Psoas muscle (tissue), 8 donors: ENCODE measurements around the gene ITGB5. TPM values are rescaled to one million over a fixed set of nuclear protein-coding genes. Genes with fewer than 3 reads are reported as not detected.

Source experiments
- ATAC-seq, 4 donors: fragments of 200-7000 bp; cut with Tn5 transposase; one replicate each; pipeline ENCODE4 v1.9.1; 2020; ENCODE audit warnings: moderate library complexity in 3 of 4, mild to moderate bottlenecking in 2 of 4
- DNase-seq, 2 donors: peaks; one replicate each; pipeline ENCODE4 v3.0.0-alpha.2; 2020
- H3K27ac ChIP-seq: fragments of 200-600 bp; one replicate; pipeline ENCODE4 v1.8.0; 2022
- H3K27me3 ChIP-seq, 3 donors: fragments of 200-600 bp in 1 of 3; one replicate each; pipeline versions ENCODE4 v1.6.1 to v1.8.0; 2013 to 2022; ENCODE audit warnings: low read length in 2 of 3, mild to moderate bottlenecking in 2 of 3, moderate library complexity in 1 of 3; ENCODE audit not compliant: insufficient read depth in 3 of 3
- H3K36me3 ChIP-seq, 2 donors: fragments of 200-600 bp in 1 of 2; one replicate each; pipeline versions ENCODE4 v1.6.1 to v1.8.0; 2013 to 2022; ENCODE audit warnings: low read depth in 1 of 2, mild to moderate bottlenecking in 1 of 2, moderate library complexity in 1 of 2; ENCODE audit not compliant: insufficient read depth in 1 of 2
- H3K4me1 ChIP-seq: fragments of 200-600 bp; one replicate; pipeline ENCODE4 v1.8.0; 2022
- H3K4me3 ChIP-seq: fragments of 200-600 bp; one replicate; pipeline ENCODE4 v1.8.0; 2022; ENCODE audit warnings: mild to moderate bottlenecking
- H3K9me3 ChIP-seq: fragments of 200-600 bp; one replicate; pipeline ENCODE4 v1.8.0; 2022
- CTCF ChIP-seq: fragments of 200-600 bp; IDR thresholded peaks from one replicate; pipeline ENCODE4 v1.8.0; 2022; ENCODE audit warnings: antibody characterized with exemption
- WGBS, 3 donors: extraction: QIAGEN DNeasy Blood & Tissue Kit; methylation state at CpG; one replicate each; pipeline versions ENCODE4 v1.1.6 to v1.1.7; 2013; 5-methylcytosine and 5-hydroxymethylcytosine counted together
- intact Hi-C, 2 donors: fragments of 100-400 bp; cut with DNase I; formaldehyde crosslinking; loops; one replicate each; pipeline versions ENCODE4 v1.11.0 to v1.14.2; 2022
- polyA plus RNA-seq, 3 donors: library from polyadenylated mRNA; stranded (reverse); fragments of 200-250 nt; gene quantifications; one replicate each; pipeline ENCODE4 v1.2.3, GENCODE V29; 2013
- total RNA-seq, 4 donors: library from RNA; stranded (reverse); fragmentation: NEBNext Ultra II Directional in 2 of 4; extraction: Animal tissue kit (Norgen Biotek cat#: 25700) in 2 of 4; gene quantifications; one replicate each; pipeline versions ENCODE4 v1.2.1 to v1.2.4, GENCODE V29; 2021 to 2023
- donor health status: healthy with polysubstance abuse.
- donor health status: DM: no; HTN: no; CAD: no; lungs with moderate emphysema.
- donor health status: Bipolar disorder and iron deficiency.
- donor health status: healthy.
- donor health status: DM: yes; HTN: yes; CAD: no.
- donor health status: DM: no; HTN: no; CAD: no.
- donor health status: DM: no; HTN: no; CAD: no.
- donor health status: DM: yes; HTN: yes; CAD: no.

The ITGB5 gene
- total and polyA plus RNA-seq, 7 donors: 19.3 to 61.5 (median 37.5) TPM

- ATAC-seq (peak in 1 of 4 donors; percentile 19), DNase-seq (no peak)
- Histone ChIP-seq H3K4me1 (peaks cover under 1% of the 10 kb centered on the region), H3K27me3 (no peaks in the 10 kb centered on the region), H3K27ac (no peak overlapping the region), H3K9me3 (no peaks in the 10 kb centered on the region), H3K4me3 (no peak overlapping the region), H3K36me3 (peaks cover 2 to 35% of the 10 kb centered on the region in 2 donors)
- no peak for TF ChIP-seq CTCF
- 56 to 69% (median 67%) methylated on average over 3 of the region's 3 CpGs for WGBS, 3 donors
- intact Hi-C loops: no loop called here
Measured at GRCh38 chr3:124851136-124851535, 36.0 kb downstream of the ITGB5 start.

- no peaks in the 10 kb centered on the region for H3K9me3 ChIP-seq
- WGBS, 3 donors: 86 to 90% (median 88%) methylated on average over 2 of the region's 2 CpGs
- H3K4me3 ChIP-seq: no peak overlapping the region
- peak in 1 of 4 donors; percentile 45 for ATAC-seq
- H3K4me1 ChIP-seq: peaks cover 6% of the 10 kb centered on the region
- DNase-seq: peak; percentile 51 to 59
- peaks cover 2 to 30% of the 10 kb centered on the region in 2 donors for H3K36me3 ChIP-seq
- TF ChIP-seq CTCF: no peak
- H3K27me3 ChIP-seq: no peaks in the 10 kb centered on the region
- intact Hi-C loops: no loop called here
- no peak overlapping the region for H3K27ac ChIP-seq
Measured at GRCh38 chr3:124850633-124851032, 36.5 kb downstream of the ITGB5 start.

- no peaks in the 10 kb centered on the region for H3K27me3 ChIP-seq
- DNase-seq: no peak
- ATAC-seq: no peak
- no peak overlapping the region for H3K4me3 ChIP-seq
- 92 to 94% (median 92%) methylated on average over 6 of the region's 6 CpGs for WGBS, 3 donors
- H3K27ac ChIP-seq: no peak overlapping the region
- intact Hi-C loops: no loop called here
- H3K4me1 ChIP-seq: peaks cover 10% of the 10 kb centered on the region
- H3K9me3 ChIP-seq: no peaks in the 10 kb centered on the region
- no peak for TF ChIP-seq CTCF
- peaks cover 2 to 26% of the 10 kb centered on the region in 2 donors for H3K36me3 ChIP-seq
Measured at GRCh38 chr3:124850212-124850611, 37.0 kb downstream of the ITGB5 start.

- 94 to 97% (median 95%) methylated on average over 9 of the region's 9 CpGs for WGBS, 3 donors
- H3K4me3 ChIP-seq: no peak overlapping the region
- H3K4me1 ChIP-seq: peaks cover 20% of the 10 kb centered on the region
- peaks cover 0 to 25% of the 10 kb centered on the region in 2 donors for H3K36me3 ChIP-seq
- ATAC-seq (no peak), DNase-seq (no peak)
- H3K27ac ChIP-seq: no peak overlapping the region
- intact Hi-C loops: no loop called here
- H3K27me3 ChIP-seq: no peaks in the 10 kb centered on the region
- no peak for TF ChIP-seq CTCF
- H3K9me3 ChIP-seq: no peaks in the 10 kb centered on the region
Measured at GRCh38 chr3:124848300-124848699, 38.9 kb downstream of the ITGB5 start.

GRCh38 chr3:124847863-124848262 lies 39.3 kb downstream of the ITGB5 start:
- peaks cover 0 to 25% of the 10 kb centered on the region in 2 donors for H3K36me3 ChIP-seq
- no peak overlapping the region for H3K4me3 ChIP-seq
- WGBS, 3 donors: 80 to 97% (median 84%) methylated on average over 2 of the region's 2 CpGs
- ATAC-seq (no peak), DNase-seq (no peak)
- intact Hi-C loops: no loop called here
- no peaks in the 10 kb centered on the region for H3K27me3 ChIP-seq
- H3K9me3 ChIP-seq: no peaks in the 10 kb centered on the region
- TF ChIP-seq CTCF: no peak
- no peak overlapping the region for H3K27ac ChIP-seq
- peaks cover 24% of the 10 kb centered on the region for H3K4me1 ChIP-seq
